GM19025 (cell line): Measurements from ENCODE around the gene FOCAD.
"Not testable (repeated sequence)": the region's sequence is repeated elsewhere in the genome, so short reads cannot be mapped to it uniquely, and the experiment has no call there.

Experiments
- ATAC-seq: cut with Tn5 transposase; IDR thresholded peaks from one replicate; pipeline ENCODE4 v1.9.1; 2021; ENCODE audit warnings: mild to moderate bottlenecking, low read depth, moderate library complexity; ENCODE audit not compliant: unreplicated experiment

FOCAD gene, protein sequence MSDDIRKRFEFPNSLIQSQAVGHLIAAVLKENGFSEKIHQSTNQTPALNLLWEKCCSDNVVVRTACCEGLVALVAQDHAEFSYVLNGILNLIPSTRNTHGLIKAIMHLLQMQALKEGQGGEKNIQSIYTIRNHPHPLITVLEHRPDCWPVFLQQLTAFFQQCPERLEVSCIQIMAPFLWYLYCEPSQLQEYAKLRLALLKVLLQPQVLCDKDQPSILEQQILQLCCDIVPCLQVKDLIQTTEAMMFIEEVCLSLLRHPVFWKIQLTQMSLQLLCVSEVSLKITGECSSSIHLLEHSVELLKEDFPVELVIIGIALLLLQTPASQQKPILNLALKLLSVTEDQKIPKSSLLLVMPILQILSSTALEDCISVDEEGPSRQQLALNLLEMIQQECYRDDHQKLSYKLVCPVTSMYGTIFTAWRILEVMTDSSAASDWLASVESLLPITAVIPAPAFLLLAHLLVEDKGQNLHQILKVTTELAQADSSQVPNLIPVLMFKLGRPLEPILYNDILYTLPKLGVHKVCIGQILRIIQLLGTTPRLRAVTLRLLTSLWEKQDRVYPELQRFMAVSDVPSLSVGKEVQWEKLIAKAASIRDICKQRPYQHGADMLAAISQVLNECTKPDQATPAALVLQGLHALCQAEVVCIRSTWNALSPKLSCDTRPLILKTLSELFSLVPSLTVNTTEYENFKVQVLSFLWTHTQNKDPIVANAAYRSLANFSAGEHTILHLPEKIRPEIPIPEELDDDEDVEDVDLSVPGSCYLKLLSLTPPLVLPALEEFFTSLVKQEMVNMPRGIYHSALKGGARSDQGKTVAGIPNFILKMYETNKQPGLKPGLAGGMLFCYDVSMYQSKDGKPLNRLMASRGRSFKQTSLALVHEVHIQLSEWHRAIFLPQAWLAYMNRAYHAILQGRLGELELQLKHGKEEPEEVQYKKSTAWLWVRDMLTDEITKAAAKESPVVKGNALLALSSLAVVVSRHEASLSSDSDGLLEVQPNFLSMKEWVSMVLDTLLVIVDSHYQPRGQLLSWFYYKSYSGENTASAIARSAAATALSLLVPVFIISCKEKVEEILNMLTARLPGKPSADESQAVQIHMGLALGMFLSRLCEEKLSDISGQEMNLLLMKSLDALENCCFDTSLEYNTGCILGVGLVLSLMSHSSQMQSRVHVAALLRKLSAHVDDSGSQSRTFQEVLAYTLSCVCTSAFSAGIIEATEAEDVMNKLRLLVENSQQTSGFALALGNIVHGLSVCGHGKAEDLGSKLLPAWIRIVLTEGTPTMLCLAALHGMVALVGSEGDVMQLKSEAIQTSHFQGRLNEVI (N-terminal part only)

DNA sequence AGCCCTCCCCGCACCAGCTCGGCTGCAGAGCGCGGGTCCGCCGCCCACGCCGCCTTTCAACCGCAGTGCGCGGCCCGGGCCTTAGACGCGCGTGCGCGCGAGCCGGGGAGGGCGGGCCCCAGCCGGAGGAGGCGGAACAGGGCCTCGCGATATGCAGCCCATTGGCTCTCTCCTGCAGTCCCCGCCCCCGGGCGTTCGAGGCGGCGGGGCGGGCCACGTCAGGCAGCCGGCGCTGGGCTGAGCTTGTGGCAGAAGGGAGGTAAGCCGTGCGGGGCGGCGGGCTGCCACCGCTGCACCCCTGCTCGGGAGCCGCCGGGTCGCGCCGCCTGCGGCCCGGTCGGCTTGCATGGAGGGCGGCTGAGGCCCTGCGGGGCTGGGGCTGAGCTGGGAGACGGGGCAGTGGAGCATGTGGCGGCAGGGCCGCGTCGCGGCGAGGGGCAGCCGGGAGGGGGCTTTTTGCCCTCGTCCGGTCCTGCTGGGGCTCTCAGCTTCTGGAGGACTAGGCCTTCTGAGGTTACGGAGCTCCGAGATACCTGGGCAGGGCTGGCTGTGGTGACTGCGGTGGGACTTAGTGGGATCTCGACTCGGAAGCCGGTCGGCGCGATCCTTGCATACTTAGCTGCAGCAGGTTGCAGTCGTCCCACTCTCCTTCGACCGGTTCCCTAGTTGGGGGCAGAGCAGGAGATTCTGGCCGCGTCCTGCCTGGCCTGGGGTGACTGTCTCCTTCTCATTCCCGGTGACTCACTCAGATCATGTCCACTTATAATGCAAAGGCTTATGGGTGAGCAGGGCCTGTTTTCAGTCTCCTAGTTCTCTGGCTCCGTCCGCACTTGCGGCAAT, at the start of gene FOCAD:
Gene FOCAD (plus strand): TSS at position 225 of the 840 bp plus-strand sequence. CDS start 31,095 bp downstream, outside the sequence.
- ATAC-seq = peak; percentile 98

DNA sequence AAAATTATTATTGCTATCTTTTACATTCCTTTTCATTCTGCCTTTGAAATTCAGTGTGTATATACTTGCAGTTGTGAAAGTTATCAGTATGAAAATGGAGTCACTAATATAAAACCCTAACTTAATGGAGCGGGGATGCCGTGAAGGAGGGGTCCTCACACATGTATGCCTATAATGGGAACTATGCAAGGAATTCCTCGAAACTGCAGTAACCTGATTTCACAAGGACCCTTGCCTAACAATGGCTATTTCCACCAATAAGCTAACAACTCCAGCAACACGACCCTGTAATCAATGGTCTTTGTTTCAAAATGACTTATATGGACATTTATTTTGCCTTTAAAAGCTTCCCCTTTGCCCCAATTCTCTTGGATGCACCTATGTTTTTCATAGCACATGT, 49.2 kb upstream of the FOCAD start:
- no peak for ATAC-seq

DNA sequence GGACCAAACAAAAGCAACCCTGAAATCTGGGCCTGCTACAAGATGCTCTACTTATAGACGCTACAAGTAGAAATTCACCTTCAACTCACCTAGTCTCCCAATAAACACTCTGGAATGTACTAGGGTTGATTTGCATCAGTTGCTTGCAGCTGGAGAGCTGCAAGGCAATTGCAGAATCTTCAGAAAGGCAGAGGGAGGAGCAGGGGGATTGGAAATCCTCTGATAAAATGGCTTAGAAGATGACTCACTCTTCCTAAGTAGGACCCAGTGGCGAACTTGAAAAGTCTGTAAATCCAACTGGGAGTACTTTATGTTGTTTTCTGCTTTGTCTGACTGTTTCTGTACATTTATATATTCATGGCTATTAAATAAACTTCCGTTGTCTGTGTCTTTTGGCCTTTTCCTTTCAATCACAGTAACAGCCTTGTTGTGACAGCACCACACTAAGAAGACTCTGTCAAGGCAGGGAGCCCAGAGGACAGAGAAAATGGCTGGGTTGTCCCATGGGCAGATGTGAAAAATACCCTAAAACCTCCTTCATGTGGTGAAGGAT, 47.1 kb upstream of the FOCAD start:
- ATAC-seq = no peak

DNA sequence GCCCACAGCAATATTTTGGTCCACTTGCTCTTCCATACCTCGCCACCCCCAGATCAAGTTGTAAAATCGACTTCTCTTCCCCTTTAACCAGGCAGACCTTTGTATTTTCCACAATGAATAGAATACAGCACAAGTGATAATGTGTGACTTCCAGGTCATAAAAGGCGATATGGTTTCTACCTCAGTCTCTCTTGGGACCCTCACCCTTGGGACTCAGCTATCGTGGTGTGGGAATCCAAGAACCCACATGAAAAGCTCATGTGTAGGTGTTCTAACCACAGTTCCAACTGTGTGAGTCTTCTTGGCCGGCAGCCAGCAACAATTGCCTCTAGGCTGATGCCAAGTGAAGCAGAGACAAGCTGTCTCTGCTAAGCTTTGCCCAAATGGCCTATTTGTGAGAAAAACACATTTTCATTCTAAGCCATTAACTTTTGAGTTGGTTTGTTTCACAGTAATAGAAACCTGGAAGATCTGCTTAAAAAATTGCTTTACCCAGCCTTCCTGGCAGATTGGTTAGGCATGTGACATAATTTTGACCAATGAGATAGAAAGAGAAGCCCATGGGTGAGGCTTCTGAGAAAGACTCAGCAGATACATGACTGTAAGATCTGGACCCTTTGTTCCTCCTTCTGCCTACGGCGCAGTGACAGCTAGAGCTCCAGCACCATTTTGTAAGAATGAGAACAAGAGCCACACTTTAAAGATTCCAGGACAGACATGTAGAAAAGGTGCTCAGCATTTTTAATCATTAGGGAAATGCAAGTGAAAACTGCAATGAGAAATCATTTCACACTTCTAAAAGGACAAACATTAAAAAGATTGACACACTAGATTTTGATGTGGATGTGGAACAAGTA, 43.5 kb upstream of the FOCAD start:
- peak; percentile 87 for ATAC-seq

DNA sequence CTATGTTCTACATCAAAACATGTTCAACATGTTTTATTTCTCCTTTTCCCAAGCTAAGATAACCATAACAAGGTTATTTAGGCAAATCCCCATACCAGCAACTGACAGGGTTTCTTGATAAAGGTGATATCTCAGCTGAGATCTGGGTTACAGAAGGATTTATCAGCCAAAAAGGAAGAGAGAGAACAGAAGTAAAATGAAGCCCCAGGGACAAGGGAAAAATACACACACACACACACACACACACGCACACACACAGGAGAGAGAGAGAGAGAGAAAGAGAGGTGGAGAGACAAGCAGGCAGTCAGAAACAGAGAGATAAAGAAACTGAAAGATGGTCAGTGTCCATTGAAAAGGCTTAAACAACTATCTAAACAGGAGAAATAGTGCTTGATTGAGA, 42.0 kb upstream of the FOCAD start:
- ATAC-seq = no peak

DNA sequence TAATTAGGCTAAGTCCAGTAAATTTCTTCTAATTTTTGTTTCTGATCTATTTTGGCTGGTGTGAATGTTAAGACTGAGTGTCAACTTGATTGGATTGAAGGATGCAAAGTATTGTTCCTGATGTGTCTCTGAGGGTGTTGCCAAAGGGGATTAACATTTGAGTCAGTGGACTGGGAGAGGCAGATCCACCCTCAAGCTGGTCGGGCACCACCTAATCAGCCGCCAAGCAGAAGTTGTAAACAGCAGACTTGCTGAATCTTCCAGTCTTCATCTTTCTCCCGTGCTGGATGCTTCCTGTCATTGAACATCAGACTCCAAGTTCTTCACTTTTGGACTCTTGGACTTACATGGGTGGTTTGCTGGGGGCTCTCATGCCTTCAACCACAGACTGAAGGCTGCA, 40.4 kb upstream of the FOCAD start:
- ATAC-seq = no peak

DNA sequence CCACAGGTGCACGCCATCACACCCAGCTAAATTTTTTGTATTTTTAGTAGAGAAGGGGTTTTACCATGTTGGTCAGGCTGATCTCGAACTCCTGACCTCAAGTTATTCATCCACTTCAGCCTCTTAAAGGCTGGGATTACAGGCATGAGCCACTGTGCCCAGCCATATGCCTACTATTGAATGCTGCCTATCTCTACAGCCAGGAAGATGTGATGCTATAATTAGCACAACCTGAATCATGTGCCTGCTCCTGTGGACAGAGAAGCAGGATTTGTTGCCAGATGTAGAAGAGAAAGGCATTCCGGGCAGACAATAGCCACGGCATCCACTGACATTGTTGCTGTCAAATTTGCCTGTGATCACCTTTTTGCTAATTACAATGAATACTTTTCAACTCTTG, 37.4 kb upstream of the FOCAD start:
- ATAC-seq = no peak

DNA sequence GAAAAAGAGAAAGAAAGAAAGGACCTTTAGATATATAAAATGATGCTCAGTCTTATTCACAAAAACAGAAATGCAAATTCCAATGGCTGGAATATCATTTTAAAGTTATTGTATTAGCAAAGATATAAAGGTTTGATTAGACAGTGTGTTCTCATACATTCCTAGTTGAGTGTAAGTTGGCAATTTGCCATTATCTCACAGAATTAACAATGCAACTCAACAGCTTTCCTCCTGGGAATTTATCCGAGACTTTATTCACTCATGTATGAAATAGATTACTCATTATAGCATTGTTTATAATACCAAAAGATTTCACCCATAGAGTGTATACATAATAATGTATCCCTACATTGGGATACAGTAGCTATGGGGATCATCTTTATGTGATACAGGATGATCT, 34.7 kb upstream of the FOCAD start:
- no peak for ATAC-seq

DNA sequence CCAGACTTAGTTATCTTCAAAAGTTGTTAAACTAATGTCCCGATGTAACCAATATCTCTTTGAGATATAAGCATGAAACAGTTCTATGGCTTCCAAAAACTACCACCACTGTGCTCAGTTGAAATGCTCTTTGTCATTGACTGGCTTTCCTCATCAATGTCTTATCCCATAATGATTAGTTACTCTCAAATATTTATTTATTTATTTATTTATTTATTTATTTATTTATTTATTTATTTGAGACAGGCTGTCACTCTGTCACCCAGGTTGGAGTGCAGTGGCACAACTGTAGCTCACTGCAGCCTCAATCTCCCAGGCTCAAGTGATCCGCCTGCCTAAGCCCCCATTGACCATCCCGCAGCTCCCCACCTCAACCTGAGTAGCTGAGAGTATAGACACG, 33.7 kb upstream of the FOCAD start:
- no peak for ATAC-seq

DNA sequence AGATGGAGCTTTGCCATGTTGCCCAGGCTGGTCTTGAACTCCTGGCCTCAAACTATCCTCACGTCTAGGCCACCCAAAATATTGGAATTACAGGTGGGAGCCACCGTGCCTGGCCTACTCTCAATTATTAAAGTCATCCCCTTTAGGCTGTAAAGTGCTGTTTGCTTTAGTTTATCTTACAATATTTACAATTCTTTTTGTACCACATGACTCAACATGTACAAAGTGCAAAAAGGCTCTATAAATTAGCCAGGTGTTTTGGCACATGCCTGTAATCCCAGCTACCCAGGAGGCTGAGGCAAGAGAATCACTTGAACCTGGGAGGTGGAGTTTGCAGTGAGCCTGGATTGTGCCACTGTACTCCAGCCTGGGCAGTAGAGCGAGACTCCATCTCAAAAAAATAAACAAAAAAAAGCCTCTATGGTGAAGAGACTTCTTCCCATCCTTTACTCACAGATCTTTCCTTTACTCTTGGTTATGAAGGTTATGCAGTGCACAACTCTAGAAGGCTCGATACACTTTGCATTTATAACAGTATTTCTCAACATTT, 33.2 kb upstream of the FOCAD start:
- ATAC-seq = no peak

DNA sequence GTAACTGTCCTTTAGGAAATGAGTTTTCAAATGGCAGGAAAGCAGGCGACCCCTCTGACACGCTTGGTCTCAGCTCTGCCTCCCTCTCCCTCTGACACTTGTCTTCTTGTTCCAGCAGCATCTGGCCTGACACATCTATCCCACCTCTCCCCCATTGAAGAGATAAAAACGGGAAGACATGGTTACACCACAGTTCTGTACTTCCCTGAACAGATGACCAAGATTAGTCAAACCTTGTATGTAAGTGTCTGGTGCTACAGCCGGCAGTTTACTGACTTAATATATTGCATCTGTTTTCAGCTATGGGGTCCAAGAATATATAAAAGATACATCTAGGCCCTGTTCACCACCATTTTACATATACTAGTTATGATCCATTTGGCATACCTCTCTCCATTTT, 32.1 kb upstream of the FOCAD start:
- ATAC-seq = no peak

DNA sequence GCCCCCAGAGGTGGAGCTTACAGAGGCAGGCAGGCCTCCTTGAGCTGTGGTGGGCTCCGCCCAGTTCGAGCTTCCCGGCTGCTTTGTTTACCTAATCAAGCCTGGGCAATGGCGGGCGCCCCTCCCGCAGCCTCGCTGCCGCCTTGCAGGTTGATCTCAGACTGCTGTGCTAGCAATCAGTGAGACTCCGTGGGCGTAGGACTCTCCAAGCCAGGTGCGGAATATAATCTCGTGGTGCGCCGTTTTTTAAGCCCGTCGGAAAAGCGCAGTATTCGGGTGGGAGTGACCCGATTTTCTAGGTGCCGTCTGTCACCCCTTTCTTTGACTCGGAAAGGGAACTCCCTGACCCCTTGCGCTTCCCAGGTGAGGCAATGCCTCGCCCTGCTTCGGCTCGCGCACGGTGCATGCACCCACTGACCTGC, 25.8 kb upstream of the FOCAD start:
- not testable (repeated sequence) for ATAC-seq

DNA sequence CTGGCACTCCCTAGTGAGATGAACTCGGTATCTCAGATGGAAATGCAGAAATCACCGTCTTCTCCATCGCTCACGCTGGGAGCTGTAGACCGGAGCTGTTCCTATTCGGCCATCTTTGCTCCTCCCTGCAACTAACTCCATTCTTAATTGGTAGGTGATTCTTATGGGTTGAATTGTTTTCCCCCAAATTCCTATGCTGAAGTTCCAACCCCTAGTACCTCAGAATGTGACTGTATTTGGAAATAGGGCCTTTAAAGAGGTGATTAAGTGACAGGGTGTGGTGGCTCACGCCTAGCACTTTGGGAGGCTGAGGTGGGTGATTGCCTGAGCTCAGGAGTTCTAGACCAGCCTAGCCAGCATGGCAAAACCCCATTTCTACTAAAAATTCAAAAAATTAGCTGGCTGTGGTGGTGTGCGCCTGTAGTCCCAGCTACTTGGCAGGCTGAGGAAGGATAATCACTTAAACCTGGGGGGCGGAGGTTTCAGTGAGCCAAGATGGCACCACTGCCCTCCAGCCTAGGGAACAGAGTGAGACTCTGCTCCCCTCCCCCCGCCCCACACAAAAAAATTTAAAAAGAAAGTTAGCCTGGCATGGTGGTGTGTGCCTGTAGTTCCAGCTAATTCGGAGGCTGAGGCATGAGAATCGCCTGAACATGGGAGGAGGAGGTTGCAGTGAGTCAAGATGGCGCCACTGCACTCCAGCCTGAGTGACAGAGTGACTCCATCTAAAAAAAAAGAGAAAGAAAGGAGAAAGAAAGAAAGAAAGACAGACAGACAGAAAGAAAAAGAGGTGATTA, 25.2 kb upstream of the FOCAD start:
- ATAC-seq = no peak

DNA sequence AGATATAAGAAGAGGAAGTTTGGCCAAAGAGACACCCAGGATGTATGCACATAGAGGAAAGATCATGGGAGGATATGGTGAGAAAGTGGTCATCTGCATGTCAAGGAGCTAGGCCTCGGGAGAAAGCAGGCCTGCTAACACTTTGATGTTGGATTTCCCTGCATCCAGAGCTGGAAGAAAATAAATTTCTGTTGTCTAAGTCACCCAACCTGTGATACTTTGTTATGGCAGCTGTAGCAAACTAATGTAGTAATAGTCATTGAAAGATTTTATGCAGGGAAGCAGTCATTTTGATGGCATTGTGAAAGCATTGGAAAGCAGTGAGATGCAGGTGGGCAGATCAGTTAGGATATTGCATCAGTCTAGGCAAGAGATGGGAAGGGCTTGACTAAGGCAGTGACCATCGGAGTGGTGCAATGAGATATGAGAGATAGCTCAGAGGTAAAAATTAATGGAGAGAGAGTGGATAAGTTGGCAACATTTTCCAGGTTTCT, 24.5 kb upstream of the FOCAD start:
- ATAC-seq = no peak

DNA sequence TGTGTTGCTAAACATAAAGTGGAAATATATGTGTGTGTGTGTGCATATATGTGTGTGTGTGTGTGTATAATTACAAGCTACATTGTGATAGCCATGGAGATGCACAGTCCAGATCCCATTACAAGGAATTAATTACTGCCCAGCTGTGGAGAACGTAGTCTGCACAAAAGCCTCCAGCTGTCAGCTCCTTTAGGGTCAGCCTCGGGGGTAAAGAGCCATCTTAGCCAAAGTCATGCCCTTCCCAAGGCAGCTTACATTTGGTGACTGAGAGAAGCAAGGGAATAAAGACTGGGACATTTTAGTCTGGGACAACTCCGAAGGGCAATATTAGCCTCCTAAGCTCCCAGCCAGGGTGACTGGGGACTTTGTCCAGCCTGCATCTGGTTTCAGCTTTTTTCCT, 21.9 kb upstream of the FOCAD start:
- ATAC-seq = no peak

DNA sequence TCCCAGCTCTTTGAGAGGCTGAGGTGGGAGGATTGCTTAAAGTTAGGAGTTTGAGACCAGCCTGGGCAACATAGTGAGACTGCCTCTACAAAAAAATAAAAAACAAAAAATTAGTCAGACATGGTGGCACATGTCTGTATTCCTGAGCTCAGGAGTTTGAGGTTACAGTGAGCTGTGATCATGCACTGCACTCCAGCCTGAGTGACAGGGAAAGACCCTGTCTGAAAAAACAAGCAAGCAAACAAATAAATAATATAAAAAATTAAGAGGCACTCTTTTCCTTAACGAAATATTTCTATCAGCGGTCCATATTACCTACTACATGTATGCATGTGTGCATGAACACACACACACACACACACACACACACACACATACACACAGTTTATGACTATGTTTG, 20.9 kb upstream of the FOCAD start:
- no peak for ATAC-seq

DNA sequence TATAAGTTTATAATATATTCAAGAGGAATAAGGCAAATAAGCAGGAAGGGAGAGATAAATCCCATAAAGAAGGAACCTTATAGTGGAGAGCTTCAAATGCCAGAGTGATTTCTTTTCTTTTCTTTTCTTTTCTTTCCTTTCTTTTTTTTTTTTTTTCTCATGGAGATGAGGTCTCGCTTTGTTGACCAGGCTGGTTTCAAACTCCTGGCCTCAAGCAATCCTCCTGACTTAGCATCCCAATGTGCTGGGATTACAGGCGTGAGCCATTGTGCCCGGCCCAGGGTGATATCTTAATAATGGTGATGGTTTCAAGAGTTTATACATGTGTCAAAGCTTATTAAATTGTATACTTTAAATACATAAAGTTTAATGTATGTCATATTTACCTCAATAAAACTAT, 19.6 kb upstream of the FOCAD start:
- ATAC-seq = no peak
